ENCODE results near the gene FER. TPM values are rescaled to one million over a fixed set of nuclear protein-coding genes. Genes with fewer than 3 reads are reported as not detected.
A peak's percentile ranks its signal among the peaks of the same experiment; 100 is the strongest.

FER gene
- total and polyA plus RNA-seq, 2 of the 13 experiments (the other 11 are each of a cell fraction or from before 2014, with no cell fraction given), result 7.9 to 29.0 TPM

- no peaks in the 10 kb centered on the region for H4K20me1 ChIP-seq (ENCODE audit: insufficient read depth, low read length)
- DNase-seq (ENCODE audit: low spot score) (no peak), FAIRE-seq (no peak), ATAC-seq (peak; percentile 87)
- H3K4me3 ChIP-seq (replicated peaks in 1 of 3; ENCODE audit: insufficient read depth in 1 of 3, low read depth in 2 of 3, low read length in 3 of 3), result no peak overlapping the region
- no peak overlapping the region for H2AFZ ChIP-seq (ENCODE audit: low read length)
- no TSS peak for BruUV-seq (replicated peaks)
- CTCF ChIA-PET (ENCODE audit: low intra/inter-chr PET ratio, low total read pairs), result no interaction called here
- in situ Hi-C loops (cut with HindIII; ENCODE audit: extremely low pct_ligation_motif_present, low pct_unique_long_range_greater_than_20kb), result no loop called here
- no peak overlapping the region for H3K27ac ChIP-seq (ENCODE audit: extremely low read length, insufficient read depth, low read length)
- intact Hi-C loops (cut with micrococcal nuclease; ENCODE audit: unreplicated experiment), result no loop called here
- no peak overlapping the region for H3K4me2 ChIP-seq (ENCODE audit: low read depth, low read length)
- H3K9me3 ChIP-seq (ENCODE audit: low read length), result no peaks in the 10 kb centered on the region
- no peaks in the 10 kb centered on the region for H3K27me3 ChIP-seq (ENCODE audit: control insufficient read depth in 1 of 2, insufficient read depth in 2 of 2, low read length in 2 of 2)
- POLR2A ChIA-PET, result no interaction called here
- no peaks in the 10 kb centered on the region for H3K79me2 ChIP-seq (ENCODE audit: insufficient read depth, low read length)
- H3K9ac ChIP-seq (ENCODE audit: insufficient read depth, low read depth, low read length), result no peak overlapping the region
- no peaks in the 10 kb centered on the region for H3K36me3 ChIP-seq (replicated peaks in 1 of 2; ENCODE audit: control insufficient read depth in 1 of 2, insufficient read depth in 2 of 2, low read length in 2 of 2)
- WGBS (ENCODE audit: low lambda C conversion rate), result 85% methylated on average over 4 of the region's 4 CpGs
- TF ChIP-seq SOX13 (IDR thresholded peaks at IDR 0.05) (no peak), SOX13 (CRISPR knock-in tag; conservative IDR thresholded peaks at IDR 0.05 in 1 of 2, IDR thresholded peaks at IDR 0.05 in 1 of 2) (no peak)
- TF ChIP-seq, protein P1, sequence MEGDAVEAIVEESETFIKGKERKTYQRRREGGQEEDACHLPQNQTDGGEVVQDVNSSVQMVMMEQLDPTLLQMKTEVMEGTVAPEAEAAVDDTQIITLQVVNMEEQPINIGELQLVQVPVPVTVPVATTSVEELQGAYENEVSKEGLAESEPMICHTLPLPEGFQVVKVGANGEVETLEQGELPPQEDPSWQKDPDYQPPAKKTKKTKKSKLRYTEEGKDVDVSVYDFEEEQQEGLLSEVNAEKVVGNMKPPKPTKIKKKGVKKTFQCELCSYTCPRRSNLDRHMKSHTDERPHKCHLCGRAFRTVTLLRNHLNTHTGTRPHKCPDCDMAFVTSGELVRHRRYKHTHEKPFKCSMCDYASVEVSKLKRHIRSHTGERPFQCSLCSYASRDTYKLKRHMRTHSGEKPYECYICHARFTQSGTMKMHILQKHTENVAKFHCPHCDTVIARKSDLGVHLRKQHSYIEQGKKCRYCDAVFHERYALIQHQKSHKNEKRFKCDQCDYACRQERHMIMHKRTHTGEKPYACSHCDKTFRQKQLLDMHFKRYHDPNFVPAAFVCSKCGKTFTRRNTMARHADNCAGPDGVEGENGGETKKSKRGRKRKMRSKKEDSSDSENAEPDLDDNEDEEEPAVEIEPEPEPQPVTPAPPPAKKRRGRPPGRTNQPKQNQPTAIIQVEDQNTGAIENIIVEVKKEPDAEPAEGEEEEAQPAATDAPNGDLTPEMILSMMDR (CRISPR knock-in tag; IDR thresholded peaks at IDR 0.05), result 0 out of 2 replicates have a peak, but pooled peaks have one; percentile 10
- H3K4me1 ChIP-seq (ENCODE audit: insufficient read depth, low read length), result peaks cover 7% of the 10 kb centered on the region; the same call in 1 of the 2 replicates
Observed at GRCh38 chr5:109141222-109142200, 393.8 kb downstream of the FER start.

GRCh38 chr5:109143031-109143430 is 395.3 kb downstream of the FER start:
- H3K27ac ChIP-seq (ENCODE audit: extremely low read length, insufficient read depth, low read length), result no peak overlapping the region
- H4K20me1 ChIP-seq (ENCODE audit: insufficient read depth, low read length), result no peaks in the 10 kb centered on the region
- POLR2A ChIA-PET, result no interaction called here
- H3K36me3 ChIP-seq (replicated peaks in 1 of 2; ENCODE audit: control insufficient read depth in 1 of 2, insufficient read depth in 2 of 2, low read length in 2 of 2), result no peaks in the 10 kb centered on the region
- H3K9ac ChIP-seq (ENCODE audit: insufficient read depth, low read depth, low read length), result no peak overlapping the region
- no TSS peak for BruUV-seq (replicated peaks)
- peaks cover 7% of the 10 kb centered on the region; the same call in 1 of the 2 replicates for H3K4me1 ChIP-seq (ENCODE audit: insufficient read depth, low read length)
- CTCF ChIA-PET (ENCODE audit: low intra/inter-chr PET ratio, low total read pairs), result no interaction called here
- DNase-seq (ENCODE audit: low spot score), result no peak
- no peak overlapping the region for H3K4me2 ChIP-seq (ENCODE audit: low read depth, low read length)
- intact Hi-C loops (cut with micrococcal nuclease; ENCODE audit: unreplicated experiment) (no loop called here), in situ Hi-C loops (cut with HindIII; ENCODE audit: extremely low pct_ligation_motif_present, low pct_unique_long_range_greater_than_20kb) (no loop called here)
- FAIRE-seq, result no peak
- H3K9me3 ChIP-seq (ENCODE audit: low read length), result no peaks in the 10 kb centered on the region
- no peak overlapping the region for H2AFZ ChIP-seq (ENCODE audit: low read length)
- H3K79me2 ChIP-seq (ENCODE audit: insufficient read depth, low read length), result no peaks in the 10 kb centered on the region
- no peak for ATAC-seq
- no peak overlapping the region for H3K4me3 ChIP-seq (replicated peaks in 1 of 3; ENCODE audit: insufficient read depth in 1 of 3, low read depth in 2 of 3, low read length in 3 of 3)
- H3K27me3 ChIP-seq (ENCODE audit: control insufficient read depth in 1 of 2, insufficient read depth in 2 of 2, low read length in 2 of 2), result no peaks in the 10 kb centered on the region
- TF ChIP-seq SYNCRIP (IDR thresholded peaks at IDR 0.05; ENCODE audit: insufficient read depth, low read depth, low read length) (no peak), MIER2 (CRISPR knock-in tag; IDR thresholded peaks at IDR 0.05) (no peak), PATZ1 (CRISPR knock-in tag; IDR thresholded peaks at IDR 0.05) (no peak), ZNF577 (CRISPR knock-in tag; IDR thresholded peaks at IDR 0.05; ENCODE audit: borderline replicate concordance, low read depth) (no peak), EP300 (IDR thresholded peaks at IDR 0.05; ENCODE audit: low read depth in 2 of 2, low read length in 2 of 2) (no peak), EP300 (CRISPR knock-in tag; IDR thresholded peaks at IDR 0.05; ENCODE audit: borderline replicate concordance) (no peak), SMARCE1 (IDR thresholded peaks at IDR 0.05; ENCODE audit: borderline replicate concordance) (no peak), ZNF773 (CRISPR knock-in tag; IDR thresholded peaks at IDR 0.05; ENCODE audit: borderline replicate concordance) (no peak), ZMYM2 (CRISPR knock-in tag; IDR thresholded peaks at IDR 0.05) (no peak), MIXL1 (CRISPR knock-in tag; IDR thresholded peaks at IDR 0.05) (no peak)

All from HepG2 (cell line).